ENCODE measurements around the gene MYH9.
"Not testable (repeated sequence)": the region's sequence is repeated elsewhere in the genome, so short reads cannot be mapped to it uniquely, and the experiment has no call there.

The MYH9 gene

GRCh38 chr22:36415415-36416168 lies 27.8 kb upstream of the MYH9 start:
- no peak overlapping the region for H2AK5ac ChIP-seq (ENCODE audit: low read length)
- H4K5ac ChIP-seq (ENCODE audit: low read length) = no peak overlapping the region
- no peaks in the 10 kb centered on the region for H3K79me1 ChIP-seq (ENCODE audit: low read length)
- H3K79me2 ChIP-seq (ENCODE audit: control insufficient read depth, insufficient read depth, low read length) = no peaks in the 10 kb centered on the region
- H3K18ac ChIP-seq (ENCODE audit: low read length) = no peak overlapping the region
- no peak overlapping the region for H2BK120ac ChIP-seq (ENCODE audit: low read depth, low read length)
- H3K27ac ChIP-seq (ENCODE audit: low read depth, low read length) = no peak overlapping the region
- H3K4me3 ChIP-seq (ENCODE audit: low read length) = no peak overlapping the region
- DNase-seq = peak; percentile 62
- H3K27me3 ChIP-seq (ENCODE audit: insufficient read depth, low read length, poor library complexity) = no peaks in the 10 kb centered on the region
- H2BK15ac ChIP-seq (replicated peaks; ENCODE audit: low read depth) = no peak overlapping the region
- H3K4ac ChIP-seq (ENCODE audit: low read depth, low read length) = no peak overlapping the region
- no peak overlapping the region for H3K4me2 ChIP-seq (ENCODE audit: low read length)
- no peak overlapping the region for H4K8ac ChIP-seq (ENCODE audit: low read depth, low read length)
- no peaks in the 10 kb centered on the region for H3K36me3 ChIP-seq (ENCODE audit: control insufficient read depth, insufficient read depth, low read length)
- no peak overlapping the region for H2BK5ac ChIP-seq (ENCODE audit: low read length)
- WGBS (ENCODE audit: extremely low coverage, insufficient coverage, low lambda C conversion rate) = no CpG with 5 or more reads among the region's 12 CpGs
- H3K56ac ChIP-seq (ENCODE audit: low read length) = no peak overlapping the region
- no peak overlapping the region for H3K23ac ChIP-seq (ENCODE audit: low read length)
- peaks cover 3% of the 10 kb centered on the region for H3K4me1 ChIP-seq (ENCODE audit: control insufficient read depth, low read depth, low read length)
- no peak overlapping the region for H3K9ac ChIP-seq (ENCODE audit: low read length)

DNA sequence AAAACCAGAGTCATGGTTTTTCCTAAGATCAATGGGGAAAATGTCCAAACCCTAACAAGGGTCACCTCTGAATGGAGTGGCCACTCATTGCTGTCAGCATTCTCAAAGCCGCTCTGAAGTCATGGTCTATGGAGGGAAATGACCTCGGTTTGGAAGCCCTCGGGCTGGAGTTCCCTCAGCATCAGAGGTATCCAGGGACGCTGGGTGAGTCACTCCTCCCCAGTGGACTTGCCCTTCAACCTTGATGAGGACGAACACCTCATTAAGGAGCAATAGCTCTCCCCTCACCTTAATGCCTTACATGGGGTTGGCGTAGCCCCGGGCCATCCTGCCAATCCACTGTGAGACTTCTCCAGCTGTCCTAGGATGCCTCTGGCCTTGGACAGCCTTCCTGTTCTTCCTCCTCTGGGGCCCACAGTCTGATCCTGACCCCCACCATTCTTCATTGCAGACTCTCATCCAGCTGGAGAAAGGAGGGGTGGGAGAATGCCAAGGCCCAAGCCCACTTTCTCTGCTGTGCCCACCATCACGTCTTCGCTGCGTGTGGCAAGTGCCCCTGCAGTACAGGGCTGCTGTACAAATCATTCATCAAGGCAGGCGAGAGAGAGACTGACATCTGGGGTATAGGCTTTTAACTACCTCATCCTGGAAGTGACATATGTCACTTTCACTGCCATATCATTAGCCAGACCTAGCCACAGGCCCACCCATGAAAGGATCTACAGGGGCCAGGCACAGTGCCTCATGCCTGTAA lies 25.4 kb upstream of the MYH9 start:
- H3K9ac ChIP-seq (ENCODE audit: low read length) = no peak overlapping the region
- H3K56ac ChIP-seq (ENCODE audit: low read length) = no peak overlapping the region
- no peaks in the 10 kb centered on the region for H3K79me1 ChIP-seq (ENCODE audit: low read length)
- H3K4ac ChIP-seq (ENCODE audit: low read depth, low read length) = no peak overlapping the region
- no peaks in the 10 kb centered on the region for H3K79me2 ChIP-seq (ENCODE audit: control insufficient read depth, insufficient read depth, low read length)
- DNase-seq = peak; percentile 91
- H3K4me1 ChIP-seq (ENCODE audit: control insufficient read depth, low read depth, low read length) = peaks cover 3% of the 10 kb centered on the region
- H2BK5ac ChIP-seq (ENCODE audit: low read length) = no peak overlapping the region
- no peak overlapping the region for H3K4me2 ChIP-seq (ENCODE audit: low read length)
- H2BK120ac ChIP-seq (ENCODE audit: low read depth, low read length) = no peak overlapping the region
- no peak overlapping the region for H2AK5ac ChIP-seq (ENCODE audit: low read length)
- H3K23ac ChIP-seq (ENCODE audit: low read length) = no peak overlapping the region
- no peak overlapping the region for H4K5ac ChIP-seq (ENCODE audit: low read length)
- H4K8ac ChIP-seq (ENCODE audit: low read depth, low read length) = no peak overlapping the region
- no peak overlapping the region for H3K4me3 ChIP-seq (ENCODE audit: low read length)
- no peaks in the 10 kb centered on the region for H3K27me3 ChIP-seq (ENCODE audit: insufficient read depth, low read length, poor library complexity)
- no peak overlapping the region for H3K27ac ChIP-seq (ENCODE audit: low read depth, low read length)
- H3K36me3 ChIP-seq (ENCODE audit: control insufficient read depth, insufficient read depth, low read length) = no peaks in the 10 kb centered on the region
- H3K18ac ChIP-seq (ENCODE audit: low read length) = no peak overlapping the region
- H2BK15ac ChIP-seq (replicated peaks; ENCODE audit: low read depth) = no peak overlapping the region
- whole genome bisulfite sequencing (ENCODE audit: extremely low coverage, insufficient coverage, low lambda C conversion rate) = no CpG with 5 or more reads among the region's 11 CpGs

GRCh38 chr22:36411589-36412258 lies 24.0 kb upstream of the MYH9 start:
- no peaks in the 10 kb centered on the region for H3K27me3 ChIP-seq (ENCODE audit: insufficient read depth, low read length, poor library complexity)
- peaks cover 3% of the 10 kb centered on the region for H3K4me1 ChIP-seq (ENCODE audit: control insufficient read depth, low read depth, low read length)
- no peak overlapping the region for H3K23ac ChIP-seq (ENCODE audit: low read length)
- H3K4ac ChIP-seq (ENCODE audit: low read depth, low read length) = no peak overlapping the region
- H3K18ac ChIP-seq (ENCODE audit: low read length) = no peak overlapping the region
- WGBS (ENCODE audit: extremely low coverage, insufficient coverage, low lambda C conversion rate) = no CpG with 5 or more reads among the region's 6 CpGs
- no peak overlapping the region for H3K27ac ChIP-seq (ENCODE audit: low read depth, low read length)
- H3K36me3 ChIP-seq (ENCODE audit: control insufficient read depth, insufficient read depth, low read length) = no peaks in the 10 kb centered on the region
- DNase-seq = no peak
- no peaks in the 10 kb centered on the region for H3K79me2 ChIP-seq (ENCODE audit: control insufficient read depth, insufficient read depth, low read length)
- H2BK15ac ChIP-seq (replicated peaks; ENCODE audit: low read depth) = no peak overlapping the region
- H2BK5ac ChIP-seq (ENCODE audit: low read length) = peak overlapping the region; percentile 30
- H2BK120ac ChIP-seq (ENCODE audit: low read depth, low read length) = no peak overlapping the region
- H3K9ac ChIP-seq (ENCODE audit: low read length) = no peak overlapping the region
- no peak overlapping the region for H4K8ac ChIP-seq (ENCODE audit: low read depth, low read length)
- H3K56ac ChIP-seq (ENCODE audit: low read length) = no peak overlapping the region
- peak overlapping the region; percentile 85 for H2AK5ac ChIP-seq (ENCODE audit: low read length)
- H3K79me1 ChIP-seq (ENCODE audit: low read length) = no peaks in the 10 kb centered on the region
- H3K4me3 ChIP-seq (ENCODE audit: low read length) = no peak overlapping the region
- H4K5ac ChIP-seq (ENCODE audit: low read length) = no peak overlapping the region
- H3K4me2 ChIP-seq (ENCODE audit: low read length) = no peak overlapping the region

- Histone ChIP-seq H3K79me1 (ENCODE audit: low read length) (no peaks in the 10 kb centered on the region), H3K4ac (ENCODE audit: low read depth, low read length) (peak overlapping the region; percentile 97), H3K79me2 (ENCODE audit: control insufficient read depth, insufficient read depth, low read length) (no peaks in the 10 kb centered on the region), H3K56ac (ENCODE audit: low read length) (peak overlapping the region; percentile 95), H3K27ac (ENCODE audit: low read depth, low read length) (peak overlapping the region; percentile 87), H3K27me3 (ENCODE audit: insufficient read depth, low read length, poor library complexity) (no peaks in the 10 kb centered on the region), H3K4me3 (ENCODE audit: low read length) (peak overlapping the region; percentile 65), H2BK15ac (replicated peaks; ENCODE audit: low read depth) (no peak overlapping the region), H3K9ac (ENCODE audit: low read length) (peak overlapping the region; percentile 84), H3K23ac (ENCODE audit: low read length) (no peak overlapping the region), H3K4me2 (ENCODE audit: low read length) (peak overlapping the region; percentile 65), H4K5ac (ENCODE audit: low read length) (peak overlapping the region; percentile 7), H4K8ac (ENCODE audit: low read depth, low read length) (no peak overlapping the region), H3K18ac (ENCODE audit: low read length) (peak overlapping the region; percentile 76), H2BK120ac (ENCODE audit: low read depth, low read length) (no peak overlapping the region), H3K36me3 (ENCODE audit: control insufficient read depth, insufficient read depth, low read length) (no peaks in the 10 kb centered on the region), H2AK5ac (ENCODE audit: low read length) (no peak overlapping the region), H3K4me1 (ENCODE audit: control insufficient read depth, low read depth, low read length) (peaks cover 3% of the 10 kb centered on the region), H2BK5ac (ENCODE audit: low read length) (peak overlapping the region; percentile 96)
- WGBS (ENCODE audit: extremely low coverage, insufficient coverage, low lambda C conversion rate) = no CpG with 5 or more reads among the region's 56 CpGs
- peak; percentile 100 for DNase-seq
Observed at GRCh38 chr22:36409911-36410756, 22.4 kb upstream of the MYH9 start.

DNA sequence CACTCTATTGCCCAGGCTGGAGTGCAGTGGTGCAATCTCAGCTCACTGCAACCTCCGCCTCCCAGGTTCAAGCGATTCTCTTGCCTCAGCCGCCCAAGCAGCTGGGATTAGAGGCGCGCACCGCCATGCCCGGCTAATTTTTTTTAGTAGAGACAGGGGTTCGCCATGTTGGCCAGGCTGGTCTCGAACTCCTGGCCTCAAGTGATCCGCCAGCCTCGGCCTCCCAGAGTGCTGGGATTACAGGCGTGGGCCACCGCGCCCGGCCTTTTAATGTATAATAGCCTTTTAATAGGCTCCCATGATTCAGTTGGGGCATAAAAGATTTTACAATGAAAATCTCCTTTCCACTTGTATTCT lies 21.8 kb upstream of the MYH9 start:
- not testable (repeated sequence) for H3K79me1 ChIP-seq (ENCODE audit: low read length)
- Histone ChIP-seq H3K4me3 (ENCODE audit: low read length) (peak overlapping the region; percentile 65), H3K27ac (ENCODE audit: low read depth, low read length) (peak overlapping the region; percentile 53)

More for the DNA sequence above, 21.8 kb upstream of the MYH9 start:
- WGBS (ENCODE audit: extremely low coverage, insufficient coverage, low lambda C conversion rate) = no CpG with 5 or more reads among the region's 15 CpGs
- Histone ChIP-seq H3K56ac (ENCODE audit: low read length) (peak overlapping the region; percentile 92), H3K18ac (ENCODE audit: low read length) (peak overlapping the region; percentile 76), H3K4me2 (ENCODE audit: low read length) (peak overlapping the region; percentile 54), H3K4ac (ENCODE audit: low read depth, low read length) (peak overlapping the region; percentile 97), H3K9ac (ENCODE audit: low read length) (peak overlapping the region; percentile 81)
- not testable (repeated sequence) for H3K23ac ChIP-seq (ENCODE audit: low read length); H2BK15ac ChIP-seq (replicated peaks; ENCODE audit: low read depth); H3K79me2 ChIP-seq (ENCODE audit: control insufficient read depth, insufficient read depth, low read length); H4K8ac ChIP-seq (ENCODE audit: low read depth, low read length); H2BK5ac ChIP-seq (ENCODE audit: low read length); H4K5ac ChIP-seq (ENCODE audit: low read length); H2AK5ac ChIP-seq (ENCODE audit: low read length); H2BK120ac ChIP-seq (ENCODE audit: low read depth, low read length); H3K27me3 ChIP-seq (ENCODE audit: insufficient read depth, low read length, poor library complexity); DNase-seq; H3K4me1 ChIP-seq (ENCODE audit: control insufficient read depth, low read depth, low read length); H3K36me3 ChIP-seq (ENCODE audit: control insufficient read depth, insufficient read depth, low read length)
